ENCODE data around the gene SIT1. TPM values are rescaled to one million over a fixed set of nuclear protein-coding genes. Genes with fewer than 3 reads are reported as not detected.

Gene SIT1
- total and polyA plus RNA-seq, 7 donors = 0.81 to 15.9 (median 1.3) TPM; not detected in 3

GRCh38 chr9:35687972-35688557 lies 37.3 kb upstream of the SIT1 start:
- intact Hi-C loops (cut with DNase I) = no loop called here
- DNase-seq = no peak
- Histone ChIP-seq H3K4me1 (peaks cover 0 to 62% (median 43%) of the 10 kb centered on the region in 4 donors), H3K9me3 (no peaks in the 10 kb centered on the region), H3K27me3 (no peaks in the 10 kb centered on the region), H3K36me3 (peaks cover 21 to 60% (median 45%) of the 10 kb centered on the region in 4 donors), H3K27ac (peak overlapping the region; percentile 95 to 100 (median 98)), H3K4me3 (peak overlapping the region; percentile 88 to 97 (median 94))
- WGBS, 2 donors = 86 to 93% methylated on average over 2 of the region's 2 CpGs
- no peak for TF ChIP-seq CTCF (IDR thresholded peaks at IDR 0.05)
- TF ChIP-seq POLR2A (IDR thresholded peaks at IDR 0.05) = no peak
- TF ChIP-seq POLR2AphosphoS5 (IDR thresholded peaks at IDR 0.05) = peak in 2 of 4 donors; percentile 39 to 43
- no peak for TF ChIP-seq EP300 (IDR thresholded peaks at IDR 0.05)

GRCh38 chr9:35687306-35687705 lies 36.6 kb upstream of the SIT1 start:
- Histone ChIP-seq H3K4me3 (peak overlapping the region; percentile 88 to 97 (median 94)), H3K36me3 (peaks cover 28 to 68% (median 53%) of the 10 kb centered on the region in 4 donors), H3K27ac (peak overlapping the region; percentile 95 to 100 (median 98)), H3K9me3 (no peaks in the 10 kb centered on the region), H3K27me3 (no peaks in the 10 kb centered on the region), H3K4me1 (peaks cover 0 to 67% (median 48%) of the 10 kb centered on the region in 4 donors)
- TF ChIP-seq POLR2A (IDR thresholded peaks at IDR 0.05) (no peak), CTCF (IDR thresholded peaks at IDR 0.05) (no peak), POLR2AphosphoS5 (IDR thresholded peaks at IDR 0.05) (peak in 2 of 4 donors; percentile 4 to 54), EP300 (IDR thresholded peaks at IDR 0.05) (no peak)
- WGBS, 2 donors = 82 to 87% methylated on average over 2 of the region's 2 CpGs
- DNase-seq = no peak
- intact Hi-C loops (cut with DNase I) = no loop called here

- Histone ChIP-seq H3K4me3 (peak overlapping the region; percentile 88 to 97 (median 94)), H3K4me1 (peaks cover 0 to 68% (median 47%) of the 10 kb centered on the region in 4 donors), H3K36me3 (peaks cover 34 to 69% (median 57%) of the 10 kb centered on the region in 4 donors), H3K27ac (peak overlapping the region; percentile 95 to 100 (median 98)), H3K27me3 (no peaks in the 10 kb centered on the region), H3K9me3 (no peaks in the 10 kb centered on the region)
- 75 to 84% methylated on average over 11 of the region's 11 CpGs for WGBS, 2 donors
- intact Hi-C loops (cut with DNase I) = no loop called here
- DNase-seq = no peak
- TF ChIP-seq POLR2A (IDR thresholded peaks at IDR 0.05) (no peak), POLR2AphosphoS5 (IDR thresholded peaks at IDR 0.05) (peak; percentile 21 to 55 (median 26))
These were observed 35.8 kb upstream of the SIT1 start for GRCh38 chr9:35686222-35687203.

DNA sequence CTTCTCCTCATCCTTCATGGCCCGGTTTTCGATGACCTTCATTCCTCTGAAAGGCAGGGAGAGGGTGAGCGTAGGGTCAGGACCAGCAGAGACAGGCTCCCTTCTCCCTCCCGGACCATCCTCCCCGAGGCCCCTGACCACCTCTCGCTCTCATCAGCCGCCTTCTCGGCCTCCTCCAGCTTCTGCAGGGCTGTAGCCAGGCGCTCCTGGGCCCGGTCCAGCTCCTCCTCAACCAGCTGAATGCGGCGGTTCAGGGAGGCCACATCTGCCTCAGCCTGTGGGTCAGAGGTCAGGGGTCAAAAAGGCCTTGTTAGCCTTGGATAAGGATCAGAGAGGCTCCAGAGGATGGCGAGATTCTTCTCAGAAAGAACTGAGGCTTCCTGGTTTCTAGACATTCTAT lies 34.8 kb upstream of the SIT1 start:
- H3K27me3 ChIP-seq = no peaks in the 10 kb centered on the region
- TF ChIP-seq CTCF (IDR thresholded peaks at IDR 0.05) (no peak), EP300 (IDR thresholded peaks at IDR 0.05) (no peak), POLR2AphosphoS5 (IDR thresholded peaks at IDR 0.05) (peak in 2 of 4 donors; percentile 34 to 53), POLR2A (IDR thresholded peaks at IDR 0.05) (no peak)
- peak overlapping the region; percentile 95 to 100 (median 98) for H3K27ac ChIP-seq
- H3K4me1 ChIP-seq = peaks cover 0 to 66% (median 46%) of the 10 kb centered on the region in 4 donors
- peak overlapping the region; percentile 32 to 97 (median 91) for H3K4me3 ChIP-seq
- no peak for DNase-seq
- 86 to 89% methylated on average over 13 of the region's 13 CpGs for WGBS, 2 donors
- H3K36me3 ChIP-seq = peaks cover 34 to 69% (median 57%) of the 10 kb centered on the region in 4 donors
- intact Hi-C loops (cut with DNase I) = no loop called here
- H3K9me3 ChIP-seq = no peaks in the 10 kb centered on the region

- DNase-seq = no peak
These were observed 34.2 kb upstream of the SIT1 start for GRCh38 chr9:35684921-35685320.

More at GRCh38 chr9:35684921-35685320, 34.2 kb upstream of the SIT1 start:
- intact Hi-C loops (cut with DNase I) = no loop called here
- TF ChIP-seq POLR2A (IDR thresholded peaks at IDR 0.05) (no peak), POLR2AphosphoS5 (IDR thresholded peaks at IDR 0.05) (peak in 1 of 4 donors; percentile 6)
- H3K4me3 ChIP-seq = peak overlapping the region; percentile 32 to 97 (median 91)
- H3K9me3 ChIP-seq = no peaks in the 10 kb centered on the region
- H3K27me3 ChIP-seq = no peaks in the 10 kb centered on the region
- WGBS, 2 donors = 95 to 96% methylated on average over 10 of the region's 10 CpGs
- peaks cover 34 to 69% (median 57%) of the 10 kb centered on the region in 4 donors for H3K36me3 ChIP-seq
- peaks cover 0 to 66% (median 46%) of the 10 kb centered on the region in 4 donors for H3K4me1 ChIP-seq
- peak overlapping the region; percentile 95 to 100 (median 98) for H3K27ac ChIP-seq

Data from sigmoid colon (tissue), 7 donors.